PC-9 (cell line): ENCODE data around the gene ZC3HAV1. TPM values are rescaled to one million over a fixed set of nuclear protein-coding genes. Genes with fewer than 3 reads are reported as not detected.

Source experiments
- BruUV-seq: library from RNA; stranded (reverse); fragments of 400-500 nt; replicated peaks from 2 replicates; lab custom pipeline; 2021; lab: Mats Ljungman, UMichigan
- CTCF ChIA-PET: fragments of 300-600 bp; sonication (Branson Sonifier 250); formaldehyde crosslinking; loops from one replicate; lab custom pipeline; 2022; ENCODE audit warnings: antibody characterized with exemption; lab: Charles Lee
- POLR2A ChIA-PET: fragments of 300-600 bp; sonication (Branson Sonifier 250); formaldehyde crosslinking; loops from one replicate; lab custom pipeline; 2022; ENCODE audit warnings: antibody characterized with exemption; ENCODE audit not compliant: unreplicated experiment; lab: Charles Lee
- DNase-seq, 2 experiments: peaks; one replicate each; pipeline versions ENCODE4 v3.0.0 to v3.0.0-alpha.2; 2015 to 2022; ENCODE audit warnings: mixed read lengths in 1 of 2
- H2AFZ ChIP-seq: fragments of 200-600 bp; sonication (generic); 2 replicates; pipeline ENCODE4 v1.8.1; 2017; ENCODE audit warnings: antibody characterized with exemption
- H3F3A ChIP-seq: fragments of 200-600 bp; sonication (generic); 2 replicates; pipeline ENCODE4 v1.8.1; 2017; ENCODE audit warnings: antibody characterized with exemption, mild to moderate bottlenecking, low read depth; ENCODE audit not compliant: insufficient read depth
- H3K27ac ChIP-seq: fragments of 200-600 bp; sonication (generic); 2 replicates; pipeline ENCODE4 v1.6.1; 2016; ENCODE audit warnings: mixed run types
- H3K27me3 ChIP-seq: fragments of 200-600 bp; sonication (generic); 2 replicates; pipeline ENCODE4 v1.6.1; 2016; ENCODE audit warnings: low read depth, mixed run types; ENCODE audit not compliant: insufficient read depth
- H3K36me3 ChIP-seq: fragments of 200-600 bp; sonication (generic); 2 replicates; pipeline ENCODE4 v1.6.1; 2016; ENCODE audit warnings: low read depth, mixed run types
- H3K4me1 ChIP-seq: fragments of 200-600 bp; sonication (generic); replicated peaks from 2 replicates; pipeline ENCODE4 v1.6.1; 2016; ENCODE audit warnings: mixed run types; ENCODE audit not compliant: insufficient read depth
- H3K4me2 ChIP-seq: fragments of 200-600 bp; sonication (generic); 2 replicates; pipeline ENCODE4 v1.6.1; 2017; ENCODE audit warnings: mixed run types
- H3K4me3 ChIP-seq: fragments of 200-600 bp; sonication (generic); 2 replicates; pipeline ENCODE4 v1.6.1; 2016; ENCODE audit warnings: mixed run types
- H3K79me2 ChIP-seq: fragments of 200-600 bp; sonication (generic); 2 replicates; pipeline ENCODE4 v1.6.1; 2017; ENCODE audit warnings: low read depth, mixed run types
- H3K9me2 ChIP-seq: fragments of 200-600 bp; sonication (generic); 2 replicates; pipeline ENCODE4 v1.8.1; 2017; ENCODE audit warnings: mild to moderate bottlenecking; ENCODE audit not compliant: insufficient read depth
- H3K9me3 ChIP-seq: fragments of 200-600 bp; sonication (generic); 2 replicates; pipeline ENCODE4 v1.8.1; 2016; ENCODE audit warnings: low read depth; ENCODE audit not compliant: insufficient read depth
- H4K20me1 ChIP-seq: fragments of 200-600 bp; sonication (generic); 2 replicates; pipeline ENCODE4 v1.8.1; 2017; ENCODE audit not compliant: insufficient read depth
- EZH2 ChIP-seq: fragments of 200-600 bp; sonication (generic); IDR thresholded peaks from 2 replicates; pipeline ENCODE4 v1.8.0; 2017; ENCODE audit warnings: antibody characterized with exemption, low read depth
- intact Hi-C: fragments of 100-400 bp; cut with micrococcal nuclease; formaldehyde crosslinking; loops from one replicate; pipeline ENCODE4 v1.10.0; 2022; ENCODE audit not compliant: unreplicated experiment
- total RNA-seq: library from RNA; stranded (reverse); gene quantifications from 2 replicates; pipeline ENCODE4 v1.2.3, GENCODE V29; 2021
- TF ChIP-seq, protein P1 (sequence below): fragments of 200-600 bp; sonication (generic); conservative IDR thresholded peaks from 2 replicates; pipeline ENCODE4 v1.6.1; 2017; ENCODE audit warnings: mixed run types, antibody characterized with exemption, mild to moderate bottlenecking, moderate library complexity

ZC3HAV1 gene
- total RNA-seq, 1 experiment from 2014 or later, result 36.7 TPM

DNA sequence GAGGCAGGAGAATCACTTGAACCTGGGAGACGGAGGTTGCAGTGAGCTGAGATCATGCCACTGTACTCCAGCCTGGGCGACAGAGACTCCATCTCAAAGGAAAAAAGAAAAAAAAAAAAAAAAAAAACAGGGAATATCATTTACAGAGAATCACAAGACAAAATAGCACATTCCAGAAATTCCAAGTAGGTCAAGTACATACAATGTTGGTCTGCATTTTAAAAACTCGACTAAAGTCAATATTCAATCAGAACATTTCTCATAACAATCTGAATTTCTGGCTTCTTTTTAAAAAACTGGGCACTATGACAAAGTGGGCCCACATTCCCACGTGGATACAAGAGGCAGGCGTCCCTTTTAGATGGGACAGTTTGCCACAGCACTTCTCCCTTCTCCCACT is 86.4 kb downstream of the ZC3HAV1 start:
- Histone ChIP-seq H3K79me2 (no peaks in the 10 kb centered on the region), H3F3A (peaks cover 33% of the 10 kb centered on the region; the same call in 1 of the 2 replicates), H2AFZ (no peak overlapping the region), H3K4me3 (no peak overlapping the region), H3K9me2 (no peaks in the 10 kb centered on the region), H3K27ac (no peak overlapping the region), H3K4me2 (no peak overlapping the region), H3K36me3 (peaks cover 30% of the 10 kb centered on the region), H3K4me1 (no peaks in the 10 kb centered on the region), H3K9me3 (no peaks in the 10 kb centered on the region), H3K27me3 (no peaks in the 10 kb centered on the region), H4K20me1 (no peaks in the 10 kb centered on the region; the same call in 1 of the 2 replicates)
- POLR2A ChIA-PET, result no interaction called here
- BruUV-seq, result TSS peak; percentile 2
- CTCF ChIA-PET, result no interaction called here
- no peak for DNase-seq
- intact Hi-C loops, result no loop called here
- TF ChIP-seq, protein P1, sequence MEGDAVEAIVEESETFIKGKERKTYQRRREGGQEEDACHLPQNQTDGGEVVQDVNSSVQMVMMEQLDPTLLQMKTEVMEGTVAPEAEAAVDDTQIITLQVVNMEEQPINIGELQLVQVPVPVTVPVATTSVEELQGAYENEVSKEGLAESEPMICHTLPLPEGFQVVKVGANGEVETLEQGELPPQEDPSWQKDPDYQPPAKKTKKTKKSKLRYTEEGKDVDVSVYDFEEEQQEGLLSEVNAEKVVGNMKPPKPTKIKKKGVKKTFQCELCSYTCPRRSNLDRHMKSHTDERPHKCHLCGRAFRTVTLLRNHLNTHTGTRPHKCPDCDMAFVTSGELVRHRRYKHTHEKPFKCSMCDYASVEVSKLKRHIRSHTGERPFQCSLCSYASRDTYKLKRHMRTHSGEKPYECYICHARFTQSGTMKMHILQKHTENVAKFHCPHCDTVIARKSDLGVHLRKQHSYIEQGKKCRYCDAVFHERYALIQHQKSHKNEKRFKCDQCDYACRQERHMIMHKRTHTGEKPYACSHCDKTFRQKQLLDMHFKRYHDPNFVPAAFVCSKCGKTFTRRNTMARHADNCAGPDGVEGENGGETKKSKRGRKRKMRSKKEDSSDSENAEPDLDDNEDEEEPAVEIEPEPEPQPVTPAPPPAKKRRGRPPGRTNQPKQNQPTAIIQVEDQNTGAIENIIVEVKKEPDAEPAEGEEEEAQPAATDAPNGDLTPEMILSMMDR, result no peak
- TF ChIP-seq EZH2, result no peak

DNA sequence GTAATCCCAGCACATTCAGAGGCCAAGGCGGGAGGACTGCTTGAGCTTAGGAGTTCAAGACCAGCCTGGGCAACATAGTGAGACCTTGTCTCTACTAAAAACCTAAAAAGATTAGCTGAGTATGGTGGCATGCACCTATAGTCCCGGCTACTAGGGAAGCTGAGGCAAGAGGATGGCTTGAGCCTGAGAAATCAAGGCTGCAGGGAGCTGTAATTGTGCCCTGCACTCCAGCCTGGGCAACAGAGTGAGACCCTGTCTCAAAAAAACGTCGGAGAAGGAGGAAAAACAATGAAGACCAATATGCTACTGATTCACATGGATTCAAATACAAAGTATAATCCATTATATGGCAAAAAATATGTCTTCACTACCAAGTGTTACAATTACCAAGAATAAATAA is 87.2 kb downstream of the ZC3HAV1 start:
- H3K9me3 ChIP-seq, result no peaks in the 10 kb centered on the region
- no peaks in the 10 kb centered on the region; the same call in 1 of the 2 replicates for H4K20me1 ChIP-seq
- no peak overlapping the region for H2AFZ ChIP-seq
- ChIA-PET POLR2A (no interaction called here), CTCF (interaction anchor here (1.6 kb wide), 1 partner anchor 53 kb away, joined by 3 read pairs; no protein-coding TSS in a partner anchor)
- peaks cover 33% of the 10 kb centered on the region; the same call in 1 of the 2 replicates for H3F3A ChIP-seq
- H3K9me2 ChIP-seq, result no peaks in the 10 kb centered on the region
- H3K4me3 ChIP-seq, result no peak overlapping the region
- DNase-seq, result no peak
- H3K4me1 ChIP-seq, result no peaks in the 10 kb centered on the region
- peaks cover 23% of the 10 kb centered on the region for H3K36me3 ChIP-seq
- TF ChIP-seq EZH2, result no peak
- TF ChIP-seq, protein P1, result no peak
- H3K27ac ChIP-seq, result no peak overlapping the region
- no peak overlapping the region for H3K4me2 ChIP-seq
- H3K79me2 ChIP-seq, result no peaks in the 10 kb centered on the region
- no TSS peak for BruUV-seq
- H3K27me3 ChIP-seq, result no peaks in the 10 kb centered on the region
- intact Hi-C loops, result no loop called here

DNA sequence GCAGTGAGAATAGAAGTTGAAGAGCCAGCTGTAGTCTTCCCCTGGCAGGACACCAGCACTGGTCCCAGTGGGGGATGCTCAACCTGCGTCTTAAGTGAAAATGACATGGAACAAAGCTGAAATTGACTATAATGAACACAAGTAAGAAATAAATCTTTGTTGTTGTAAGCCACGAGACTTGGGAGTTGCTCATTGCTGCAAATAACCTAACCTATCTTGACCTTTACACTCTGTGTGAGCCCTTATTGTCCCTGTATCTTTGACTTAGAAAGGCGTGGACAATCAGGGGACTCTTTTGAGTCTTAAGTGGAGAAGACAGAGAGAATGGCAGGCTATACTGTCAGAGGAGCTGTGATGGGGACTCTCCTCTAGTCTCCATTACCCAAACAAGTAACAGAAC is 90.6 kb downstream of the ZC3HAV1 start:
- no peak overlapping the region for H3K4me2 ChIP-seq
- ChIA-PET CTCF (interaction anchor here (1.1 kb wide), 1 partner anchor 56 kb away, joined by 3 read pairs; no protein-coding TSS in a partner anchor), POLR2A (no interaction called here)
- H3K36me3 ChIP-seq, result peaks cover 6% of the 10 kb centered on the region; the same call in 1 of the 2 replicates
- no peaks in the 10 kb centered on the region for H3K9me2 ChIP-seq
- TF ChIP-seq EZH2, result no peak
- TF ChIP-seq, protein P1, result no peak
- no peaks in the 10 kb centered on the region for H3K4me1 ChIP-seq
- peaks cover 27% of the 10 kb centered on the region; the same call in 1 of the 2 replicates for H3F3A ChIP-seq
- H3K79me2 ChIP-seq, result no peaks in the 10 kb centered on the region
- no peak overlapping the region for H3K4me3 ChIP-seq
- BruUV-seq, result no TSS peak
- no peak for DNase-seq
- intact Hi-C loops, result no loop called here
- H3K9me3 ChIP-seq, result no peaks in the 10 kb centered on the region
- H3K27me3 ChIP-seq, result no peaks in the 10 kb centered on the region
- H4K20me1 ChIP-seq, result no peaks in the 10 kb centered on the region; the same call in 1 of the 2 replicates
- no peak overlapping the region for H3K27ac ChIP-seq
- H2AFZ ChIP-seq, result no peak overlapping the region
